GM12891 (cell line): ENCODE data around the gene EGFLAM.
"Not testable (repeated sequence)": the region's sequence is repeated elsewhere in the genome, so short reads cannot be mapped to it uniquely, and the experiment has no call there.

Source experiments
- DNase-seq: peaks from one replicate; pipeline ENCODE4 v3.0.0; 2011; ENCODE audit warnings: low spot score; ENCODE audit not compliant: insufficient read length
- FAIRE-seq: peaks from 2 replicates; lab custom pipeline; 2011; peaks lifted over from hg19 to GRCh38; lab: Jason Lieb, UNC
- PAX5 ChIP-seq: IDR thresholded peaks from 2 replicates; pipeline ENCODE4 v1.6.1; 2011; ENCODE audit warnings: low read length, moderate library complexity, mild to moderate bottlenecking; ENCODE audit not compliant: insufficient read depth, severe bottlenecking
- POLR2A ChIP-seq: IDR thresholded peaks from 2 replicates; pipeline ENCODE4 v1.6.1; 2011; ENCODE audit warnings: low read depth, low read length, control low read depth
- POLR2AphosphoS5 ChIP-seq: IDR thresholded peaks from 2 replicates; pipeline ENCODE4 v1.6.1; 2011; ENCODE audit warnings: low read depth, low read length, control low read depth
- POU2F2 ChIP-seq: IDR thresholded peaks from 2 replicates; pipeline ENCODE4 v1.6.1; 2011; ENCODE audit warnings: low read depth, mild to moderate bottlenecking, control low read depth, low read length, moderate library complexity
- SPI1 ChIP-seq: IDR thresholded peaks from 2 replicates; pipeline ENCODE4 v1.6.1; 2011; ENCODE audit warnings: low read depth, low read length, control low read depth
- TAF1 ChIP-seq: IDR thresholded peaks from 2 replicates; pipeline ENCODE4 v1.6.1; 2011; ENCODE audit warnings: low read depth, low read length, control low read depth

Gene EGFLAM

GRCh38 chr5:38321978-38322377 is 63.6 kb downstream of the EGFLAM start:
- FAIRE-seq = no peak
- TF ChIP-seq POLR2A = no peak
- no peak for TF ChIP-seq POU2F2
- TF ChIP-seq SPI1 = no peak
- no peak for TF ChIP-seq TAF1
- no peak for TF ChIP-seq POLR2AphosphoS5
- no peak for TF ChIP-seq PAX5
- no peak for DNase-seq

DNA sequence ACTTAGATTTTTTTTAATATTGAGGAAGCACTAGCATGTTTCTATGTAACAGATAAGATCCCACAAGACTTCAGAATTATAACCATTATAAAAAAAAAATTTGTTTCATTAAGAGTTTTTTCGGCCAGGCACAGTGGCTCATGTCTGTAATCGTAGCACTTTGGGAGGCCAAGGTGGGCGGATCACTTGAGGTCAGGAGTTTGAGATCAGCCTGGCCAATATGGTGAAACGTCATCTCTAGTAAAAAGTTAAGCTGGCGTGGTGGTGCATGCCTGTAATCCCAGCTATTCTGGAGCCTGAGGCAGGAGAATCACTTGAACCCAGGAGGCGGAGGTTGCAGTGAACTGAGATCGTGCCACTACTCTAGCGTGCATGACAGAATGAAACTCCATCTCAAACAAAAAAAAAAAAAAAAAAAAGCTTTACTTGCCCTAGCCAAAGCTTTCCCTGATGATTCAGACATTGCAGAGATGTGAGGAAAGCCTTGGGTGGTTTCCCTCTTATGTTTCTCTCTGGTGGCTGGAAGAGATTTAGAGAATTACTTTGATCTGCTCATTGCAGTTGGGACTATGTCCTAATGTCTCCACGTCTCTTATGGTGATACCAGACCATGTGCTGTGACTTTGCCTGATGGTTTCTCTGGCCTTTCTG is 65.4 kb downstream of the EGFLAM start:
- DNase-seq (no peak), FAIRE-seq (no peak)
- TF ChIP-seq POLR2A (no peak), POLR2AphosphoS5 (no peak), PAX5 (no peak), SPI1 (no peak), POU2F2 (no peak), TAF1 (no peak)

DNA sequence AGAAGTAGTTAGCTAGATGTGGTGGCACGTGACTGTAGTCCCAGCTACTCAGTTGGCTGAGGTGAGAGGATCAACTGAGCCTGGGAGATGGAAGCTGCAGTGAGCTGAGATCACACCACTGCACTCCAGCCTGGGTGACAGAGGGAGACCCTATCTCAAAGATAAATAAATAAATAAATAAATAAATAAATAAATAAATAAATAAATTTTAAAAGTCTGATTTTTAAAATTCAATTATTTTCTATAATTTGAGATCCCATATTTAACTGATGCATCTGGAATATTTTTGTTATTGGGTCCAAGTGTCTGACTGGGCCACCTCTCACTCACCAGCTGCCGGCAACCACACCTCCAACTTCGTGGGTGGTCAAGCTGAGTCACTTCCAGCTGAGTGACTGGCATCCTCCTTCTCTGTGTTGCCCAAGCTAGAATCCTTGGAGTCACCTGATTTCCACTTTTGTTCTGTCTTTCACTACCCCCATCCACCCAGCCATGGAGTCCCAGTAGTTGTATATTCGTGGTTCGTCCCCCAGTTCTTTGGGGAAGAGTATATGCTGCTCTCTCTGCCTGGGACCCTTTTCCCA is 70.9 kb downstream of the EGFLAM start:
- TF ChIP-seq TAF1 (no peak), POLR2AphosphoS5 (no peak), POU2F2 (no peak), PAX5 (no peak), POLR2A (no peak), SPI1 (no peak)
- DNase-seq = no peak
- no peak for FAIRE-seq

GRCh38 chr5:38330207-38330606 is 71.8 kb downstream of the EGFLAM start:
- TF ChIP-seq SPI1 (no peak), PAX5 (no peak)
- FAIRE-seq = no peak
- no peak for DNase-seq

DNA sequence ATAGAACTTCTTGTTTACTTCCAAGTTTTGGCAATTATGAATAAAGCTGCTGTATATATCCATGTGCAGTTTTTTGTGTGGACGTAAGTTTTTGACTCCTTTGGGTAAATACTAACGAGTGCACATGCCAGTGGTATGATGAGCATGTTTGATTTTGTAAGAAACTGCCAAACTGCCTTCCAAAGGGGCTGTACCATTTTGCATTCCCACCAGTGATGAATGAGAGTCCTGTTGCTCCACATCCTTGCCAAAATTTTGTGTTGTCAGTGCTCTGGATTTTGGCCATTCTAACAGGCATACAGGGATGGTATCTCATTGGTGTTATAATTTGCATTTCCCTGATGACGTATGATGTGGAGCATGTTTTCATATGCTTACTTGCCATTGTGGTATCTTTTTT is 73.5 kb downstream of the EGFLAM start:
- DNase-seq (no peak), FAIRE-seq (no peak)
- TF ChIP-seq TAF1 (no peak), PAX5 (no peak), POLR2AphosphoS5 (no peak), SPI1 (no peak), POLR2A (no peak), POU2F2 (no peak)

- not testable (repeated sequence) for DNase-seq, FAIRE-seq
Observed at GRCh38 chr5:38333181-38333580, 74.8 kb downstream of the EGFLAM start.

DNA sequence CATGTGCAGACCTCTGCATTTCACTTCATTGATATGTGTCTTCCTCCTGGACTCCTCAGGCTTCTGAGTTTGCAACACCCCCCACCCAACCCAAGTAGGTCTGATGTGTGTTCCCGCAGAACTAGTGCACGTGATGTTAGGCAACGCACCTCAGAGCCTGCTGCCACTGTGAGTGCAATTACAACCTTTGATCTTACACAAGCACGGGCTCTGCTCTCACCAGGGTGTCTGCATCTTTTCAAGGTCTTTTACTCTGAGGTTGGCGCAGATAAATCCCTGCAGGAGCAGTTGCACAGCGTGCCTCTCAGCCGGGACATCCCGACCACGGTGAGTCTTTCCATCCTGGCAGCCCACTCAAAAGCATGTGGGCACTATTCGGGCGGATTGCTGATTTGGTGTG is 80.1 kb downstream of the EGFLAM start:
- DNase-seq (no peak), FAIRE-seq (no peak)
- TF ChIP-seq POLR2AphosphoS5 (no peak), PAX5 (no peak), POLR2A (no peak), POU2F2 (no peak), SPI1 (no peak), TAF1 (no peak)

DNA sequence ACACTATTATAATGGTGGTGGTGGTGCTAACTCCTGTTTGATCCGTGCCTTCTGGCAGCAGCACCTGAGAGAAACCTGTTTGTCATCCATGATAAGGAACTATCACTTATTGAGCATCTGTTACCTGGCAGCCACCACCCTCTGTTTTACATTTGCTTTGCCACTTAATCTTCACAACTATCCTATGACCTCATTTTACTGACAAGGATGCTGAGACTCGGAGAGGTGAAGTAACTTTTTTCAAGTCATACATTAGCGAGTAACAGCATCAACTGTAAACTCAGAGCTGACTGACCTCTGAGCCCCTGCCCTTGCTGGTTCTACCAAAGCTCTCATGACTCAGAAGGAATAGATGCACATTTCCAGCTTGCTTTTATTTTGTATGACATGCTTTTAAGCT is 81.1 kb downstream of the EGFLAM start:
- TF ChIP-seq POU2F2 (no peak), POLR2AphosphoS5 (no peak), POLR2A (no peak), TAF1 (no peak), PAX5 (no peak), SPI1 (no peak)
- no peak for FAIRE-seq

DNA sequence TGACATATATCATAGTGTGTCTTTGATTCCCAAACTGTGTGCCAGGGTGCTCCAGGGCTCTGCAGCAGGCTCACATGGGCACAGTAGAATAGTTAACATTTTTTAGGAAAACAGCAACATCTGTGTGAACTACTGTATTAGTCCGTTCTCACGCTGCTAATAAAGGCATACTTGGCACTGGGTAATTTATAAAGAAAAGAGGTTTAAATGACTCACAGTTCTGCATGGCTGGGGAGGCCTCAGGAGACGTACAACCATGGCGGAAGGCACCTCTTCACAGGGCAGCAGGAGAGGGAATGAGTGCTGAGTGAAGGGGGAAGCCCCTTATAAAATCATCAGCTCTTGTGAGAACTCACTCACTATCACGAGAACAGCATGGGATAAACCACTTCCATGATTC is 82.7 kb downstream of the EGFLAM start:
- FAIRE-seq (no peak), DNase-seq (no peak)
- TF ChIP-seq POLR2AphosphoS5 (no peak), POU2F2 (no peak), PAX5 (no peak), TAF1 (no peak), POLR2A (no peak), SPI1 (no peak)

More for the DNA sequence above, 81.1 kb downstream of the EGFLAM start:
- no peak for DNase-seq

- DNase-seq (no peak), FAIRE-seq (no peak)
- TF ChIP-seq POU2F2 (no peak), POLR2AphosphoS5 (no peak), POLR2A (no peak), SPI1 (no peak), PAX5 (no peak), TAF1 (no peak)
Observed at GRCh38 chr5:38341641-38342040, 83.3 kb downstream of the EGFLAM start.
